Memory B cell (primary cell): ENCODE results near the gene SMU1.

ENCODE experiments used
- ATAC-seq: fragments of 150-1000 bp; cut with Tn5 transposase; 2 replicates; pipeline ENCODE4 v1.10.0; 2021; ENCODE audit warnings: low read depth, mild to moderate bottlenecking, moderate library complexity
- DNase-seq, 2 donors: peaks; one replicate each; pipeline ENCODE4 v3.0.0; 2022; ENCODE audit warnings: low spot score in 2 of 2
- H3K27ac Mint-ChIP-seq: one replicate; pipeline ENCODE4 v1.8.0; 2022; ENCODE audit warnings: mild to moderate bottlenecking, moderate library complexity, mixed read lengths
- H3K27me3 Mint-ChIP-seq: one replicate; pipeline ENCODE4 v1.8.0; 2022; ENCODE audit warnings: mixed read lengths
- H3K36me3 Mint-ChIP-seq: one replicate; pipeline ENCODE4 v1.8.0; 2022; ENCODE audit warnings: mild to moderate bottlenecking, mixed read lengths
- H3K4me1 Mint-ChIP-seq: one replicate; pipeline ENCODE4 v1.8.0; 2022; ENCODE audit warnings: mixed read lengths
- H3K4me3 Mint-ChIP-seq: one replicate; pipeline ENCODE4 v1.8.0; 2022; ENCODE audit warnings: mild to moderate bottlenecking, moderate library complexity, mixed read lengths
- H3K9me3 Mint-ChIP-seq: one replicate; pipeline ENCODE4 v1.8.0; 2022; ENCODE audit warnings: mixed read lengths

The SMU1 gene

GRCh38 chr9:33110686-33111085 lies 34.2 kb upstream of the SMU1 start:
- Mint-ChIP-seq H3K9me3 (no peaks in the 10 kb centered on the region), H3K27ac (peak overlapping the region; percentile 74), H3K27me3 (no peaks in the 10 kb centered on the region), H3K4me3 (no peak overlapping the region), H3K4me1 (peaks cover 21% of the 10 kb centered on the region), H3K36me3 (peaks cover 24% of the 10 kb centered on the region)
- no peak for ATAC-seq
- no peak for DNase-seq

- H3K27me3 Mint-ChIP-seq = no peaks in the 10 kb centered on the region
- peaks cover 24% of the 10 kb centered on the region for H3K36me3 Mint-ChIP-seq
- ATAC-seq = no peak
- H3K4me1 Mint-ChIP-seq = peaks cover 21% of the 10 kb centered on the region
- no peak for DNase-seq
- peak overlapping the region; percentile 74 for H3K27ac Mint-ChIP-seq
- no peak overlapping the region for H3K4me3 Mint-ChIP-seq
- H3K9me3 Mint-ChIP-seq = no peaks in the 10 kb centered on the region
Observed at GRCh38 chr9:33109850-33110595, 33.5 kb upstream of the SMU1 start.

GRCh38 chr9:33109097-33109496 lies 32.6 kb upstream of the SMU1 start:
- Mint-ChIP-seq H3K4me1 (peaks cover 20% of the 10 kb centered on the region), H3K27ac (no peak overlapping the region), H3K9me3 (no peaks in the 10 kb centered on the region), H3K27me3 (no peaks in the 10 kb centered on the region), H3K4me3 (no peak overlapping the region), H3K36me3 (peaks cover 19% of the 10 kb centered on the region)
- ATAC-seq (no peak), DNase-seq (no peak)

GRCh38 chr9:33108472-33108871 lies 32.0 kb upstream of the SMU1 start:
- Mint-ChIP-seq H3K27me3 (no peaks in the 10 kb centered on the region), H3K27ac (no peak overlapping the region), H3K9me3 (no peaks in the 10 kb centered on the region), H3K4me1 (peaks cover 17% of the 10 kb centered on the region), H3K4me3 (no peak overlapping the region), H3K36me3 (peaks cover 12% of the 10 kb centered on the region)
- DNase-seq (no peak), ATAC-seq (no peak)

GRCh38 chr9:33107762-33108161 lies 31.3 kb upstream of the SMU1 start:
- Mint-ChIP-seq H3K27me3 (no peaks in the 10 kb centered on the region), H3K4me1 (peaks cover 17% of the 10 kb centered on the region), H3K36me3 (peaks cover 7% of the 10 kb centered on the region), H3K4me3 (no peak overlapping the region), H3K27ac (no peak overlapping the region), H3K9me3 (no peaks in the 10 kb centered on the region)
- no peak for DNase-seq
- no peak for ATAC-seq

- peaks cover 7% of the 10 kb centered on the region for H3K36me3 Mint-ChIP-seq
- DNase-seq = no peak
- no peaks in the 10 kb centered on the region for H3K27me3 Mint-ChIP-seq
- H3K27ac Mint-ChIP-seq = peak overlapping the region; percentile 62
- no peak overlapping the region for H3K4me3 Mint-ChIP-seq
- ATAC-seq = peak; percentile 31
- no peaks in the 10 kb centered on the region for H3K9me3 Mint-ChIP-seq
- H3K4me1 Mint-ChIP-seq = peaks cover 17% of the 10 kb centered on the region
Observed at GRCh38 chr9:33106827-33107621, 30.6 kb upstream of the SMU1 start.

- Mint-ChIP-seq H3K4me1 (peaks cover 14% of the 10 kb centered on the region), H3K27ac (no peak overlapping the region), H3K27me3 (no peaks in the 10 kb centered on the region), H3K36me3 (peaks cover 3% of the 10 kb centered on the region), H3K4me3 (no peak overlapping the region), H3K9me3 (no peaks in the 10 kb centered on the region)
- ATAC-seq (no peak), DNase-seq (no peak)
Observed at GRCh38 chr9:33106372-33106771, 29.9 kb upstream of the SMU1 start.

GRCh38 chr9:33105959-33106358 lies 29.5 kb upstream of the SMU1 start:
- H3K27ac Mint-ChIP-seq = no peak overlapping the region
- H3K4me3 Mint-ChIP-seq = no peak overlapping the region

GRCh38 chr9:33105504-33105903 lies 29.0 kb upstream of the SMU1 start:
- ATAC-seq = no peak
- Mint-ChIP-seq H3K4me1 (peaks cover 14% of the 10 kb centered on the region), H3K9me3 (no peaks in the 10 kb centered on the region), H3K27me3 (no peaks in the 10 kb centered on the region), H3K4me3 (no peak overlapping the region), H3K36me3 (no peaks in the 10 kb centered on the region), H3K27ac (no peak overlapping the region)
- no peak for DNase-seq

More at GRCh38 chr9:33105959-33106358, 29.5 kb upstream of the SMU1 start:
- H3K27me3 Mint-ChIP-seq = no peaks in the 10 kb centered on the region
- DNase-seq (no peak), ATAC-seq (no peak)
- no peaks in the 10 kb centered on the region for H3K9me3 Mint-ChIP-seq
- H3K4me1 Mint-ChIP-seq = peaks cover 14% of the 10 kb centered on the region
- peaks cover 3% of the 10 kb centered on the region for H3K36me3 Mint-ChIP-seq

GRCh38 chr9:33104401-33104800 lies 27.9 kb upstream of the SMU1 start:
- no peak for ATAC-seq

GRCh38 chr9:33103501-33104281 lies 27.2 kb upstream of the SMU1 start:
- H3K9me3 Mint-ChIP-seq = no peaks in the 10 kb centered on the region
- H3K4me3 Mint-ChIP-seq = no peak overlapping the region
- ATAC-seq (no peak), DNase-seq (no peak)
- H3K4me1 Mint-ChIP-seq = peaks cover 13% of the 10 kb centered on the region
- H3K36me3 Mint-ChIP-seq = no peaks in the 10 kb centered on the region
- H3K27me3 Mint-ChIP-seq = no peaks in the 10 kb centered on the region
- peak overlapping the region; percentile 17 for H3K27ac Mint-ChIP-seq

More at GRCh38 chr9:33104401-33104800, 27.9 kb upstream of the SMU1 start:
- Mint-ChIP-seq H3K4me1 (peaks cover 10% of the 10 kb centered on the region), H3K4me3 (no peak overlapping the region), H3K27me3 (no peaks in the 10 kb centered on the region), H3K9me3 (no peaks in the 10 kb centered on the region), H3K27ac (peak overlapping the region; percentile 56), H3K36me3 (no peaks in the 10 kb centered on the region)
- no peak for DNase-seq

GRCh38 chr9:33102551-33103210 lies 26.2 kb upstream of the SMU1 start:
- DNase-seq (no peak), ATAC-seq (no peak)
- no peaks in the 10 kb centered on the region for H3K27me3 Mint-ChIP-seq
- peaks cover 10% of the 10 kb centered on the region for H3K4me1 Mint-ChIP-seq
- no peaks in the 10 kb centered on the region for H3K9me3 Mint-ChIP-seq
- H3K27ac Mint-ChIP-seq = peak overlapping the region; percentile 20
- no peak overlapping the region for H3K4me3 Mint-ChIP-seq
- H3K36me3 Mint-ChIP-seq = no peaks in the 10 kb centered on the region

- H3K27me3 Mint-ChIP-seq = no peaks in the 10 kb centered on the region
- H3K4me3 Mint-ChIP-seq = no peak overlapping the region
- H3K9me3 Mint-ChIP-seq = no peaks in the 10 kb centered on the region
- peaks cover 3% of the 10 kb centered on the region for H3K4me1 Mint-ChIP-seq
- DNase-seq (no peak), ATAC-seq (no peak)
- H3K36me3 Mint-ChIP-seq = no peaks in the 10 kb centered on the region
- H3K27ac Mint-ChIP-seq = no peak overlapping the region
Observed at GRCh38 chr9:33101104-33101951, 24.9 kb upstream of the SMU1 start.
